Measurements from ENCODE around the gene ANKRD63. TPM values are rescaled to one million over a fixed set of nuclear protein-coding genes. Genes with fewer than 3 reads are reported as not detected.

ANKRD63 gene
- polyA plus RNA-seq, 1 donor (not counting 4 experiments of a cell fraction or from before 2014, with no cell fraction given) = not detected

DNA sequence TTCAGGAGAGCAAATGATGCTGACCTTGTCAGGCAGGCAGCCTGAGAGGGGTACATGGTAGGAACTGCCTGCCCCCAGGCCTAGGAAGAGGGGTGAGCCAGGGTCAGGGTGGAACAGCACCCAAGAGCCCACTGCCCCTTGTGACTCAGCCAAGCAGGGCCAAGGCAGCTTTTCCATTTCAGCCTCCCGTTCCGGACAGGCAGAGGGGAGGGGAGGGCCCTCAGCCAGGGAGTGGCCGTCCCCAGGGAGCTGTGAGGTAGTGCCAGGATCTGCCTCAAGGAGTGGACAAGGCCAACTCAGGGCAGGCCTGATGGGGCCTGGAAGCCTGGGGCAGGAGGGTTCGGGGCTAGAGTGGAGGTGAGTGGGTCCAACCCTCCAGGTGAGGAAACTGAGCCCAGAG is 5.1 kb upstream of the ANKRD63 start:
- peaks cover 42% of the 10 kb centered on the region for H3K27me3 ChIP-seq (ENCODE audit: control insufficient read depth, extremely low read depth, insufficient read depth, low read length)

DNA sequence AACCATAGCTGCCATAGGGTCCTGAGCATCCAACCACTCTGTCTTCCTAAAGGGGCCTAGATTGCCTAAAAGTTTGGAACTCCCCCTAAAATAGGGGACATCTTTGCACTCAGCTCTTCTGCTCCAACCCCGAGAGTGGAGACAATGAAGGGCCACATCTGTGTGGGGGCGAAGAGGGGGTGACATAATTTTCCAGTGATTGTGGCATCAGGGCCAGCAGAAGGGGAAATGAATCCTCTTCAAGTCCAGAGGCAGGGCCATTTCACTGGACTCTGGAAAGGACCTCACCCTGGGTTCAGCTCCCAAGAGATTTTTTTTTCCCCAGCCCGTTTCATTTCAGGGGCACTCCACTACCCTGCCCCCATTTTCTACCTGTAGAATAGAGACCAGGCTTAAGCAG is 4.6 kb upstream of the ANKRD63 start:
- H3K4me1 ChIP-seq (ENCODE audit: control insufficient read depth, extremely low read depth, insufficient read depth, low read length) = peaks cover 14% of the 10 kb centered on the region
- H3K79me2 ChIP-seq (ENCODE audit: control insufficient read depth, insufficient read depth, low read length) = no peaks in the 10 kb centered on the region
- FAIRE-seq = no peak
- TF ChIP-seq CTCF (optimal IDR thresholded peaks at IDR 0.05 in 1 of 3, IDR thresholded peaks at IDR 0.05 in 1 of 3, conservative IDR thresholded peaks at IDR 0.05 in 1 of 3; ENCODE audit: extremely low read depth in 1 of 3, insufficient read depth in 2 of 3, low read length in 3 of 3) (no peak), EZH2 (IDR thresholded peaks at IDR 0.05; ENCODE audit: low read length) (no peak)
- DNase-seq (ENCODE audit: low read depth, low spot score) = no peak
- dilution Hi-C loops (cut with MboI; ENCODE audit: extremely low pct_ligation_motif_present, low sequenced_read_pairs) = no loop called here
- no peaks in the 10 kb centered on the region for H3K9me3 ChIP-seq (ENCODE audit: control insufficient read depth, low read depth, low read length)
- H3K4me2 ChIP-seq (ENCODE audit: control insufficient read depth, extremely low read depth, insufficient read depth, low read depth, low read length) = no peak overlapping the region
- H3K27ac ChIP-seq (ENCODE audit: control insufficient read depth, insufficient read depth, low read length) = no peak overlapping the region
- no peak overlapping the region for H3K4me3 ChIP-seq (ENCODE audit: control insufficient read depth in 2 of 3, extremely low read depth in 1 of 3, insufficient read depth in 2 of 3, low read depth in 1 of 3, low read length in 3 of 3)
- peaks cover 42% of the 10 kb centered on the region for H3K27me3 ChIP-seq (ENCODE audit: control insufficient read depth, extremely low read depth, insufficient read depth, low read length)
- H3K9ac ChIP-seq (ENCODE audit: control insufficient read depth, extremely low read depth, insufficient read depth, low read length) = no peak overlapping the region
- H2AFZ ChIP-seq (ENCODE audit: control insufficient read depth, low read length) = no peak overlapping the region
- H4K20me1 ChIP-seq (ENCODE audit: control insufficient read depth, extremely low read depth, insufficient read depth, low read length) = no peaks in the 10 kb centered on the region
- no peaks in the 10 kb centered on the region for H3K9me1 ChIP-seq (ENCODE audit: control insufficient read depth, extremely low read depth, insufficient read depth, low read length)
- H3K36me3 ChIP-seq (ENCODE audit: control insufficient read depth in 2 of 2, extremely low read depth in 1 of 2, insufficient read depth in 2 of 2, low read length in 2 of 2) = no peaks in the 10 kb centered on the region

More for the DNA sequence above, 5.1 kb upstream of the ANKRD63 start:
- no peak for TF ChIP-seq CTCF (optimal IDR thresholded peaks at IDR 0.05 in 1 of 3, IDR thresholded peaks at IDR 0.05 in 1 of 3, conservative IDR thresholded peaks at IDR 0.05 in 1 of 3; ENCODE audit: extremely low read depth in 1 of 3, insufficient read depth in 2 of 3, low read length in 3 of 3)
- no peak for TF ChIP-seq EZH2 (IDR thresholded peaks at IDR 0.05; ENCODE audit: low read length)
- H3K4me1 ChIP-seq (ENCODE audit: control insufficient read depth, extremely low read depth, insufficient read depth, low read length) = peaks cover 10% of the 10 kb centered on the region
- H3K4me3 ChIP-seq (ENCODE audit: control insufficient read depth in 2 of 3, extremely low read depth in 1 of 3, insufficient read depth in 2 of 3, low read depth in 1 of 3, low read length in 3 of 3) = no peak overlapping the region
- H3K79me2 ChIP-seq (ENCODE audit: control insufficient read depth, insufficient read depth, low read length) = no peaks in the 10 kb centered on the region
- no peak overlapping the region for H2AFZ ChIP-seq (ENCODE audit: control insufficient read depth, low read length)
- H4K20me1 ChIP-seq (ENCODE audit: control insufficient read depth, extremely low read depth, insufficient read depth, low read length) = no peaks in the 10 kb centered on the region
- dilution Hi-C loops (cut with MboI; ENCODE audit: extremely low pct_ligation_motif_present, low sequenced_read_pairs) = no loop called here
- no peaks in the 10 kb centered on the region for H3K9me3 ChIP-seq (ENCODE audit: control insufficient read depth, low read depth, low read length)
- DNase-seq (ENCODE audit: low read depth, low spot score) (no peak), FAIRE-seq (no peak)
- no peaks in the 10 kb centered on the region for H3K36me3 ChIP-seq (ENCODE audit: control insufficient read depth in 2 of 2, extremely low read depth in 1 of 2, insufficient read depth in 2 of 2, low read length in 2 of 2)
- no peak overlapping the region for H3K4me2 ChIP-seq (ENCODE audit: control insufficient read depth, extremely low read depth, insufficient read depth, low read depth, low read length)
- no peak overlapping the region for H3K9ac ChIP-seq (ENCODE audit: control insufficient read depth, extremely low read depth, insufficient read depth, low read length)
- no peaks in the 10 kb centered on the region for H3K9me1 ChIP-seq (ENCODE audit: control insufficient read depth, extremely low read depth, insufficient read depth, low read length)
- H3K27ac ChIP-seq (ENCODE audit: control insufficient read depth, insufficient read depth, low read length) = no peak overlapping the region

Measured in keratinocyte (primary cell).